Glomerular visceral epithelial cell (primary cell): ENCODE measurements around the gene KHDC4.
"Not testable (repeated sequence)": the region's sequence is repeated elsewhere in the genome, so short reads cannot be mapped to it uniquely, and the experiment has no call there.

Source experiments
- DNase-seq: peaks from one replicate; pipeline ENCODE4 v3.0.0-alpha.2; 2016; ENCODE audit errors: extremely low spot score

The KHDC4 gene

GRCh38 chr1:155900161-155900560 is 34.1 kb downstream of the KHDC4 start:
- no peak for DNase-seq

GRCh38 chr1:155899683-155900082 is 34.5 kb downstream of the KHDC4 start:
- no peak for DNase-seq

- no peak for DNase-seq
Measured at GRCh38 chr1:155898888-155899287, 35.3 kb downstream of the KHDC4 start.

GRCh38 chr1:155897746-155898145 is 36.5 kb downstream of the KHDC4 start:
- no peak for DNase-seq

GRCh38 chr1:155896476-155896875 is 37.7 kb downstream of the KHDC4 start:
- not testable (repeated sequence) for DNase-seq

- not testable (repeated sequence) for DNase-seq
Measured at GRCh38 chr1:155895617-155896016, 38.6 kb downstream of the KHDC4 start.

DNA sequence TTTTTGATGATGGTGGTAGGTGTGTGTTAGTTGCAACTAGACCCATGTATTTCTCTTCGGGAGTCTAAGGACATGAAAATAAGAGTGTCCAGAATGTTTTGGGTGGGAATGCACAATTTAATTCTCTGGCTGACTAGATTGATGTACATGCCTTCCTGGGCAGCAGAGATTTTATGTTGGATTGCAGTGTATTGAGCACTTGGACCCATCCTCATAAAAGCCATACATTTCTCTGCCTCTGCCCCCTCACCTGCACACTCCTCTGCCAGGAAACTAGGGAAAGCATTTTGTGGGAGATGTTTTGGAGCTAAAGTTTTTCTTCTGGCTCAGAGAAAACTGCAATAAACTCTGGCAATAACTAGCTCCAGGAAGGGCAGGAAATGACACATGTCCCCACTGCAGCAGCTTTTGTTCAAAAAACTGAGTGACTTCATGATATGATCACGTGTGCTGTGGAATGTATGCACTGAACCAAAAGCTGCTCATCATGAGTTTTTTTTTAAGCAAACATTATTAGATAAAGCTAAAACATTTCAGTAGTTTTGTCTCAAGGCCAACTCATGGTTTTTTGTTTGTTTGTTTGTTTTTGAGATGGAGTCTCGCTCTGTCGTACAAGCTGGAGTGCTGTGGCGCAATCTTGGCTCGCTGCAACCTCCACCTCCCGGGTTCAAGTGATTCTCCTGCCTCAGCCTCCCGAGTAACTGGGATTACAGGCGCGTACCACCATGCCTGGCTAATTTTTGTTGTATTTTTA is 40.6 kb downstream of the KHDC4 start:
- peak; percentile 76 for DNase-seq

GRCh38 chr1:155892796-155893195 is 41.4 kb downstream of the KHDC4 start:
- DNase-seq = peak; percentile 68

GRCh38 chr1:155890251-155890650 is 44.0 kb downstream of the KHDC4 start:
- DNase-seq = no peak

- DNase-seq = no peak
Measured at GRCh38 chr1:155889566-155889965, 44.6 kb downstream of the KHDC4 start.

- no peak for DNase-seq
Measured at GRCh38 chr1:155888481-155888880, 45.7 kb downstream of the KHDC4 start.

- DNase-seq = no peak
Measured at GRCh38 chr1:155884982-155885381, 49.2 kb downstream of the KHDC4 start.

DNA sequence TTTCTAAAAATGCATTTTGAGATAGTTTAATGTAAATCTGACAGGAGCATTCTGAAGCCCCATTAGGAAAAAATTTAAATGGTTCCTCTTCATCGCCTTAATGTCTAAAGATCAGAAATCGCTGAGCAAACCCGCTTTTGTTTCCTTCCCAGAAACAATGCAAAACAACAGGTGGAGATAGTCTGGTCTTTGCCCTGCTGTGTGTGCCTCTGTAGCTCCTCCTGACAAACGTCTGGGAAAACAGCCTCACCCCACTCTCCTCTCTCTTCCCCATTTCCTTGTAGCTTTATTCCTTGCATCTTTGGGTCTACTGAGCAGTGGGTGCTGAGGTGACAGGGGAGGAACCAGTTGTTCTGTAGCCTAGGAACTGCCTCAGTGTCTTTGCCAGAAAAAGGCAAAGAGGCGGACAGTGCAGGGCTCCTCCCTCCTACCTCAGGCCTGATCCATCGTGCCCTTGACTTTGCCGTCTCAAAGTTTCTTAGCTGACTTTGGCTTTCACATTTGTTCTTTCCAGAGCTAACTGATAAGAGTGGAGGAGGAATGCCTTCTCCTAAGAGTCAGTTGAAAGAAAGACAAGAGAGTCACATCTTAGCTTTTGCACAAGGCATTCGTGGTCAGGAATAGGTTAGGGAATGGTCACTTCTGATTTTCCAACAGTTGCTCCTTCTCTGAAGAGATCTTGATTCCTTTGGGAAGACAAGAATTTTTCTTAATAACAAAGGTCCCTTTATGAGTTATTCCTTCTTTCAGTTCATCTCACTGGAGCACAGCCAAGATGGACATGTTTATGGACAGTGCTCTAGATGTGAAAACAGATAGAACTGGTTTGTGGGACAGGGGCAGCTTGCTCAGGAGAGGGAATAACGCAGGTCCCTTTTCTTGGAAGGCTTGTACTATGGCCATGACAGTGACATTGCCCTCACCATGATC is 49.9 kb downstream of the KHDC4 start:
- DNase-seq = no peak

- DNase-seq = no peak
Measured at GRCh38 chr1:155882766-155883165, 51.4 kb downstream of the KHDC4 start.

- DNase-seq = no peak
Measured at GRCh38 chr1:155882235-155882634, 52.0 kb downstream of the KHDC4 start.

GRCh38 chr1:155880950-155881349 is 53.3 kb downstream of the KHDC4 start:
- no peak for DNase-seq

DNA sequence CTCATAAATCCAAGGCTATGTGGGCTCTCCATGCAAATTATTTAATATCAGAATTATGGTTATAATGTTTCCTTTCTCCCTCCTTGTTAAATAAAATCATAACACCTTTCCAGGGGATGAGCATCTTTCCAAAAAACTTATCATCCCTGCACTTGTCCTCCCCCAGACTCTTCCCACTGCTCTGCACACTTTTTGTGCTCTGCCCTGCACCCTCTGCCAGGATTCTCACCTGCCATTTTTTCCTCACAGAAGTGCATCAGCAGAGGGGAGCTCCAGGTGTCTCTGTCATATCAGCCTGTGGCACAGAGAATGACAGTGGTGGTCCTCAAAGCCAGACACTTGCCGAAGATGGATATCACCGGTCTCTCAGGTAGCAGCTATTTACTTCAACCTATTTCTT is 54.0 kb downstream of the KHDC4 start:
- DNase-seq = no peak

GRCh38 chr1:155877945-155878344 is 56.3 kb downstream of the KHDC4 start:
- no peak for DNase-seq

DNA sequence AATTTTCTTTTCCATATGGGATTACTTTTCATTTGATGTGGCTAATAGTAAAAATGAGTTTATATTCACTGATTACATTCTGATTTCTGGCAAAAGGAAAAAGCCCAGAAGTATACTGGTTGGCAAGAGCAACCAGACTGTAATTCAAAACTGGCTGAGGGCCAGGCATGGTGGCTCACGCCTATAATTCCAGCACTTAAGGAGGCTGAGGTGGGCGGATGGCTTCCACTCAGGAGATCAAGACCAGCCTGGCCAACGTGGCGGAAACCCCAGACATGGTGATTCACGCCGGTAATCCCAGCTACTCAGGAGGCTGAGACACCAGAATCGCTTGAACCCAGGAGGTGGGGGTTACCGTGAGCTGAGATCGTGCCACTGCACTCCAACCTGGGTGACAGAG is 60.4 kb downstream of the KHDC4 start:
- peak; percentile 26 for DNase-seq

DNA sequence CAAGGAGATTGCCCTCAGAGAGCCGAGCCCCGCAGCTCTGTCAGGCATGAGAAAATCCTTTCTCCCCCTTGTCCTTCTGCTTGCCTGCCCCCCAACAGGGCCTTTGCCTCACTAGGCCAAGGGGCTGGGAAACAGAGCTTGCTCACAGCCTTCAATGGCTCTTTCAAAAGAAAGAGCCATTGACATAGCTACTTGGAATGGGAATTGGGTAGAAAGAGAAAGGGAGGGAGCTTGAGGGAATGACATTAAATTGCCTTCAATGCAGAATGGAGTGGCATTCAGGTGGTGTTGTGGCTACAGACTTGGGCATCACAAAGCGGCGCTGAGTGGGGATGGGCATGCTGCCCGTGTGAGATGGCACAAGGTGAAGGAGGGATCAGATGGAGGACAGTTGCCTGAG is 61.7 kb downstream of the KHDC4 start:
- no peak for DNase-seq

DNA sequence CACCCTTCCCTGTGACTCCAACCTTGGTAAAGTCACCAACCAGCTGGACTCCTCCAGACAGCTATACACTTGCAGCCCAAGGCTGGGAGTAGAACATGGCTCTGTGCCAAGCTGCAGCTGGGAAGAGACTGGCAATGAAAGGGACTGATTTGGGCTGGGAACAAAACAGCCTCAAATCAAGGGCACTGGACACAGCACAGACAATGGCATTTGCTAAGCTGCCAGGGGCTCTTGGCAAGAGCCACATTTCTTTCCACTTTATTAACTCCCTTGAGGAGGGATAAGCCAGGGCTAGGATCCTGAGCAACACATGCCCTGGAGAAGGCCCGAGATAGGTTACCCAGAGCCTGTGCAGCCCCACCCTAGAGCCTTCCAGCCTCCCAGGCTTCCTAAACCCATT is 62.8 kb downstream of the KHDC4 start:
- DNase-seq = peak; percentile 27

GRCh38 chr1:155867766-155868165 is 66.4 kb downstream of the KHDC4 start:
- no peak for DNase-seq

DNA sequence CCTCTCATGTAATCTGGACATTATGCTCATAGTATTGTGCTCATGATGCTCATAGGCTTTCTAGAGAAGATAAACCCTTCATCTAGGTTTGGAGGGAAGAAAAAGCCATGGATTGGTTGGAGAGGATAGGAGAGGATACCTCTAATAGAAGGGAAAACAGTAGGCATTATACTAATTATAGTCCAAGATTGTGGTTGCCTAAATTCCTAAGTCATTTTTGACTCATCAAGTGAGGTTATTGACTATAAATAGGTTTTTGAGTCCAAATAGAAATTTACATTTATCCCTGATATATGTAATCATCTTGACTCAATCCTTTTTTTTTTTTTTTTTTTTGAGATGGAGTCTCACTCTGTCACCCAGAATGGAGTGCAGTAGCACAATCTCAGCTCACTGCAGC is 69.8 kb downstream of the KHDC4 start:
- DNase-seq = no peak
